Omental fat pad (tissue), 4 donors: ENCODE measurements around the gene IER5L. TPM values are rescaled to one million over a fixed set of nuclear protein-coding genes. Genes with fewer than 3 reads are reported as not detected.

Experiments used
- ATAC-seq: fragments of 150-250 bp; one replicate; pipeline ENCODE4 v1.9.1; 2016; ENCODE audit warnings: mild to moderate bottlenecking, moderate library complexity; ENCODE audit not compliant: low FRiP score
- DNase-seq: peaks from one replicate; pipeline ENCODE4 v3.0.0-alpha.2; 2019; ENCODE audit warnings: low spot score
- total RNA-seq, 4 donors: library from RNA; depleted of rRNA; stranded (reverse); fragments of >200 nt; gene quantifications; one replicate each; pipeline ENCODE4 v1.1.0, GENCODE V29; 2016
- TF ChIP-seq, protein P1 (sequence below), 3 donors: fragments of 450-650 bp; IDR thresholded peaks; one replicate each; pipeline ENCODE4 v1.5.1; 2016 to 2017; ENCODE audit warnings: antibody characterized with exemption in 3 of 3, mild to moderate bottlenecking in 3 of 3, moderate library complexity in 2 of 3

Gene IER5L
- total RNA-seq, 4 donors from 2014 or later: 9.0 to 23.9 (median 20.2) TPM

DNA sequence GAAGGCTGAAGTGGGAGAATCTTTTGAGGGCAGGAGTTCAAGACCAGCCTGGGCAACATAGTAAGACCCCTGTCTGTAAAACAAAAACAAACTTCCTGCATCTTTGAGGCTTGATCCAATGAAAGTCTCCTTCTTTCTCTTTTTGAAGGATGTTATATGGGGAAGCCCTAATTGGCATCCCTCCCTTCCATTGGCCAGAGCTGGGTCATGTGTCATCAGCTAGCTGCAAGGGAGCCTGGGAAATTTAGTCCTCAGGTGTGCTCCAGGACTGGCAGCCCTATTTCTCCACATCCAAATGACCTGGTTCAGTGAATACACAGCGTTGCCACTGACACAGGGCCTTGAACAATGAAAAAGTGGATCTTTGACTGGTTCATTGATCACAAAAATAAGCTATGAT is 9.0 kb upstream of the IER5L start:
- DNase-seq (no peak), ATAC-seq (no peak)
- TF ChIP-seq, protein P1, sequence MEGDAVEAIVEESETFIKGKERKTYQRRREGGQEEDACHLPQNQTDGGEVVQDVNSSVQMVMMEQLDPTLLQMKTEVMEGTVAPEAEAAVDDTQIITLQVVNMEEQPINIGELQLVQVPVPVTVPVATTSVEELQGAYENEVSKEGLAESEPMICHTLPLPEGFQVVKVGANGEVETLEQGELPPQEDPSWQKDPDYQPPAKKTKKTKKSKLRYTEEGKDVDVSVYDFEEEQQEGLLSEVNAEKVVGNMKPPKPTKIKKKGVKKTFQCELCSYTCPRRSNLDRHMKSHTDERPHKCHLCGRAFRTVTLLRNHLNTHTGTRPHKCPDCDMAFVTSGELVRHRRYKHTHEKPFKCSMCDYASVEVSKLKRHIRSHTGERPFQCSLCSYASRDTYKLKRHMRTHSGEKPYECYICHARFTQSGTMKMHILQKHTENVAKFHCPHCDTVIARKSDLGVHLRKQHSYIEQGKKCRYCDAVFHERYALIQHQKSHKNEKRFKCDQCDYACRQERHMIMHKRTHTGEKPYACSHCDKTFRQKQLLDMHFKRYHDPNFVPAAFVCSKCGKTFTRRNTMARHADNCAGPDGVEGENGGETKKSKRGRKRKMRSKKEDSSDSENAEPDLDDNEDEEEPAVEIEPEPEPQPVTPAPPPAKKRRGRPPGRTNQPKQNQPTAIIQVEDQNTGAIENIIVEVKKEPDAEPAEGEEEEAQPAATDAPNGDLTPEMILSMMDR (IDR thresholded peaks at IDR 0.05): no peak

DNA sequence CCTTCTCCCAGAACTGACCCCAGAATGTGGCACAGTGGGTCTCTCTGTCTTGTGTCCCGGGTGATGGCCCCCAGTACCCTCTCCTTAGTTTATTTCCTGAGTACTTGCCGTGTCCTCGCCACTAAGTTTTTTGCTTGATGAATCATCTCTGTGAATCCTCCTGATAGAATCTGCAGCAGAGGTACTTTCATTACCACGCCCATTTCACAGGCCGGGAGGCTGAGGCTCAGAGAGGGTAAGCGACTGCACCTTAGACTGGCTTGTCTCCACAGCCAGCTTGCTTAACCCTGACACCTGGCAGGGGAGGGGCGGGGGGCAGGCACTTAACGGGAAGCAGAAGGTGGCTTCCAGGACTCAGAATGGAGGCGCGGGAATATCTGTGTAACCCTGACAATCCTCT is 7.9 kb upstream of the IER5L start:
- TF ChIP-seq, protein P1 (IDR thresholded peaks at IDR 0.05): no peak
- no peak for ATAC-seq
- no peak for DNase-seq

DNA sequence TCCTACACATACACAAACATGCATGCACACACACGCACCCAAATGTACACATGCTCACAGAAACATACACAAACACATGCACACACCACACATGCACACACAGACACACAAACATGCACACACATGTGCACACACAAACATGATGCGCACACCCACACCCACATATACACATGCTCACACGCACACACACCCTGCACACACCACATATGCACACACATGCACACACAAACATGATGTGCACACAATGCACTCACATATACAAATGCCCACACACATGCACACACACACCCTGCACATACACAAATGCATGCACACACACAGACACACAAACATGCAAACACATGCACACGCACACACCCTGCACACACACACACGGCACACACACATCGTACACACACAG is 7.3 kb upstream of the IER5L start:
- ATAC-seq (no peak), DNase-seq (no peak)
- TF ChIP-seq, protein P1 (IDR thresholded peaks at IDR 0.05): no peak

DNA sequence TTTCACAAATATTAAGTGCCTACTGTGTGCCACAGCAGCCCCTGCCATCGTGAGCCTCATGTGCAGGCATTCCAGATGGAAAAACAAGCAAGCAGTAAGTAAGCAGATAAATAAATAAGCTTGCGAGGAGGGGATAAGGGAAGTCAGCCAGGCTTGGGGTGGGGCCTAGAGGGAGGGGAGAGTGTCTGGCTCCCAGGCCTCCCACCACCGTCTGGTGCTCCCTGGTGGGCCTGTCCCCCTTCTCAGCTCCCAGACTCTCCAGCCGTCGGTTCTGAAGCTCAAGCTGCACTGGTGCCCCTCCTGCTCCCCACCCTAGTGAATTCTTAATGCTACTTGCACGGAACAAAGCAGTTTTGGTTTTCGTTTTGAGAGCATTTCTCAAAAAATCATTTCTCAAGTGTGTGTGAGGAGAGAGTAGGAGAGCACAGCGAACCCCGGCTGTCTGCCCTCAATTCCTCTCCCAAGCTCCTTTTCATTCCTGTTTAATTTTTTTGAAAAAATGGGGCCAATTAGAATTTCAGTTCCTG is 6.6 kb upstream of the IER5L start:
- ATAC-seq: no peak
- TF ChIP-seq, protein P1 (IDR thresholded peaks at IDR 0.05): no peak
- no peak for DNase-seq

DNA sequence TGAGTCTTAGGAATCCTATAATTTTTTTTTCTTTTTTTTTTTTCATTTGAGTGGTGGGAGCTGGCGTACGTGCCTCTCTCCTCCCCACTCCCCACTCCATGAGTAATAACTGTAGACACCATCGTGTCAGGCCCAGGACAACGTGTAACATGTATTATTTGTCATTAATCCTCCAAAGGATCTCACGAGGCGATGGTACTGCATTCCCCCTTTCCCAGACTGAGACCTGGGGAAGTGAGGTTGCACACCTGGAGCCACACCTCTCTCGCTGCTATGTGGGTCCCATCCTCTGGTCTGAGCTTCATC is 6.1 kb upstream of the IER5L start:
- ATAC-seq: no peak
- no peak for DNase-seq
- TF ChIP-seq, protein P1 (IDR thresholded peaks at IDR 0.05): no peak

DNA sequence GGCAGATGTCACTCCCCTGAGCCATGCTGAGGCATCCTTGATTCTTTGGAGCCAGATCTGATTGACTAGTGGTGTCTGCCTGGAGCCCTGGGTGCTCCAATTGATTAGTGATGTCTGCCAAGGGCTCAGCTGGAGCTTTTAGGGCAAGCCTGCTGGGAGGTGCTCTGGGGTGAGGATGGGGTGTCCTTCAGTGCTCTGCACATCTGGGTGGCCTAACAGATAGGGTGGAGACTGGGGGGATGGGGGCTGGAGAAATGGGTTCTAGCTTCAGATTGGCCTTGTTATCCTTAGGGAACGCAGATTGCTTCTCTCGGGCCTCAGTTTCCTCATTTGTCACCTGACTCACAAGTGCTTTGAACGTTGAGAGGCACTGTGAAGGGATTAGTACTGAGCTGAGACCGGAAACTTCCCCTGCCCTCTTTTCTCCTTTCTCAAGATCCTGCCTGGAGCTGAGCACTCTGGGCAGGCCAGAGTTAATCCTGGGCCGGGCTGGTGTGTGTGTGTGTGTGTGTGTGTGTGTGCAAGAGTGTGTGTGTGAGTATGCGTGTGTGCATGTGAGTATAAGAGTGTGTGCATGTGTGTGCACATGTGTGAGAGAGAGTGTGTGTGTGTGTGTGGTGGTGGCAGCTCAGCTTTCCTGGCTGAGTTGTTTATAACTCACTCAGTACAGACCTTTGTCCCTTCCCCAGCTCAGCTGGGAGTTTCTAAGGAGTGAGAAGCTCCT is 5.6 kb upstream of the IER5L start:
- ATAC-seq: no peak

More for the DNA sequence above, 5.6 kb upstream of the IER5L start:
- no peak for DNase-seq
- TF ChIP-seq, protein P1 (IDR thresholded peaks at IDR 0.05): no peak
